Neutrophil (primary cell): ENCODE results near the gene GCN1.

ENCODE experiments used
- H3K27ac ChIP-seq: fragments of 200-600 bp; sonication (generic); 2 replicates; pipeline ENCODE4 v1.5.1; 2016; ENCODE audit warnings: mild to moderate bottlenecking, moderate library complexity
- H3K27me3 ChIP-seq: fragments of 200-600 bp; sonication (generic); 2 replicates; pipeline ENCODE4 v1.6.0; 2016; ENCODE audit warnings: mild to moderate bottlenecking
- H3K36me3 ChIP-seq: fragments of 200-600 bp; sonication (generic); 2 replicates; pipeline ENCODE4 v1.5.1; 2017
- H3K4me1 ChIP-seq, 2 experiments: fragments of 200-600 bp in 1 of 2; sonication (generic) in 1 of 2; 1 replicate in 1 of 2; 2 replicates in 1 of 2; pipeline versions ENCODE4 v1.5.1 to v1.6.1; 2013 to 2016; ENCODE audit warnings: low read depth in 1 of 2, low read length in 1 of 2, mild to moderate bottlenecking in 1 of 2, moderate library complexity in 1 of 2; ENCODE audit not compliant: control insufficient read depth in 1 of 2, insufficient read depth in 1 of 2
- H3K4me3 ChIP-seq, 2 experiments: fragments of 200-600 bp in 1 of 2; sonication (generic) in 1 of 2; 1 replicate in 1 of 2; 2 replicates in 1 of 2; pipeline ENCODE4 v1.5.1; 2013 to 2016; ENCODE audit warnings: low read depth in 1 of 2, low read length in 1 of 2, mild to moderate bottlenecking in 1 of 2, moderate library complexity in 1 of 2
- H3K9me3 ChIP-seq: fragments of 200-600 bp; sonication (generic); 2 replicates; pipeline ENCODE4 v1.5.1; 2016
- CTCF ChIP-seq: fragments of 200-600 bp; sonication (generic); IDR thresholded peaks from 2 replicates; pipeline ENCODE4 v1.5.1; 2016; ENCODE audit warnings: antibody characterized with exemption

GCN1 gene

GRCh38 chr12:120235369-120236323, 41.1 kb upstream of the GCN1 start:
- Histone ChIP-seq H3K27ac (peak overlapping the region; percentile 98), H3K4me1 (peaks cover 99 to 100% of the 10 kb centered on the region in 2 experiments), H3K4me3 (peak overlapping the region; percentile 65 to 68), H3K36me3 (peaks cover 5% of the 10 kb centered on the region), H3K9me3 (no peaks in the 10 kb centered on the region), H3K27me3 (no peaks in the 10 kb centered on the region)
- no peak for TF ChIP-seq CTCF

- H3K36me3 ChIP-seq: no peaks in the 10 kb centered on the region
- peak overlapping the region; percentile 98 for H3K27ac ChIP-seq
- TF ChIP-seq CTCF: no peak
- H3K27me3 ChIP-seq: no peaks in the 10 kb centered on the region
- peak overlapping the region; percentile 65 to 68 for H3K4me3 ChIP-seq
- peaks cover 99 to 100% of the 10 kb centered on the region in 2 experiments for H3K4me1 ChIP-seq
- H3K9me3 ChIP-seq: no peaks in the 10 kb centered on the region
Observed at GRCh38 chr12:120234643-120235368, 40.3 kb upstream of the GCN1 start.

- no peaks in the 10 kb centered on the region for H3K27me3 ChIP-seq
- TF ChIP-seq CTCF: peak; percentile 74
- H3K4me1 ChIP-seq: peaks cover 99 to 100% of the 10 kb centered on the region in 2 experiments
- H3K36me3 ChIP-seq: peaks cover 13% of the 10 kb centered on the region
- no peaks in the 10 kb centered on the region for H3K9me3 ChIP-seq
- peak overlapping the region; percentile 65 to 68 for H3K4me3 ChIP-seq
- peak overlapping the region; percentile 98 for H3K27ac ChIP-seq
Observed at GRCh38 chr12:120231316-120232011, 36.9 kb upstream of the GCN1 start.

GRCh38 chr12:120230974-120231315, 36.4 kb upstream of the GCN1 start:
- peak overlapping the region; percentile 98 for H3K27ac ChIP-seq
- H3K27me3 ChIP-seq: no peaks in the 10 kb centered on the region
- no peak for TF ChIP-seq CTCF
- peaks cover 17% of the 10 kb centered on the region for H3K36me3 ChIP-seq
- no peaks in the 10 kb centered on the region for H3K9me3 ChIP-seq
- H3K4me1 ChIP-seq: peaks cover 99 to 100% of the 10 kb centered on the region in 2 experiments
- peak overlapping the region; percentile 65 to 68 for H3K4me3 ChIP-seq

GRCh38 chr12:120230326-120230973, 35.9 kb upstream of the GCN1 start:
- Histone ChIP-seq H3K9me3 (no peaks in the 10 kb centered on the region), H3K4me3 (peak overlapping the region; percentile 65 to 68), H3K36me3 (peaks cover 17% of the 10 kb centered on the region), H3K27me3 (no peaks in the 10 kb centered on the region), H3K4me1 (peaks cover 99 to 100% of the 10 kb centered on the region in 2 experiments), H3K27ac (peak overlapping the region; percentile 98)
- no peak for TF ChIP-seq CTCF
